NCI-H69 (cell line): ENCODE data around the gene PDE6A.

ENCODE experiments used
- DNase-seq: peaks from one replicate; lab custom pipeline; 2025; lab: John Stamatoyannopoulos, UW

Gene PDE6A

GRCh38 chr5:149930043-149930748 lies 14.4 kb downstream of the PDE6A start:
- DNase-seq: no peak

GRCh38 chr5:149924486-149924885 lies 20.1 kb downstream of the PDE6A start:
- DNase-seq: peak; percentile 14

- DNase-seq: no peak
These were observed 21.6 kb downstream of the PDE6A start for GRCh38 chr5:149922950-149923349.

- no peak for DNase-seq
These were observed 23.0 kb downstream of the PDE6A start for GRCh38 chr5:149921597-149921996.

- DNase-seq: no peak
These were observed 27.4 kb downstream of the PDE6A start for GRCh38 chr5:149917073-149917676.

DNA sequence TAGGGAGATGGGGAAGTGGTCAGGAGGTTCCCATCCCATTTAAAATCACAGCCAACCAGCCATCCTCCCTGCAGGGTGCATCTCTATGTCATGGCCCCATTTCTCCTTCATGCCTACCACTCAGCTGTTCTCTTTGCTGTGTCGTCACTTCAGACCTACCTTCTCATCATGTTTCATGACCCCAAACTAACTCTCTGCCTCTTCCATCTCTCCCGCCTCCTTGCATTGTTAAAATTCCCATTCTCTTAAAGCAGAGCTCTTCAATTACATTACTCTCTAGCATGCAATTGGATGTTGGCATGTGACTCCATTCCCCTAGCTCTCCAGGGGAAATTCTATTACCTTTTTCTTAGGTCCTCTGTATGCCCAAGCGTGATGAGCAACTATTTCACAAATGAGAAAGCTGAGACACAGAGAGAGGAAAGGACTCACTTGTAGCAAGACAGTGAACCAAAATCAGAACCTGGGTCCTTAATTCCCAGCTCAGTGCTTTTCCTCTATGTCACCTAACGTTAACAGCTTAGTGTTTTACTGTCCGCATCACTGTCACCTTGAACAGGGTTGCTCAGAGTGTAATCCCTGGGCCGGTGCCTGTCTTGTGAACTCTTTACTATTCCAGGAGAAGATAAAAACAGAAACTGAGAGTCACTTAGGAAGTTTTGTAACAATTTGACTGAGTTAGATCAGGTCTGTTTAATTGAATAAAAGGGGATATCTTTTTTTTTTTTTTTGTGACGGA lies 28.1 kb downstream of the PDE6A start:
- no peak for DNase-seq

- no peak for DNase-seq
These were observed 29.0 kb downstream of the PDE6A start for GRCh38 chr5:149915392-149916260.

DNA sequence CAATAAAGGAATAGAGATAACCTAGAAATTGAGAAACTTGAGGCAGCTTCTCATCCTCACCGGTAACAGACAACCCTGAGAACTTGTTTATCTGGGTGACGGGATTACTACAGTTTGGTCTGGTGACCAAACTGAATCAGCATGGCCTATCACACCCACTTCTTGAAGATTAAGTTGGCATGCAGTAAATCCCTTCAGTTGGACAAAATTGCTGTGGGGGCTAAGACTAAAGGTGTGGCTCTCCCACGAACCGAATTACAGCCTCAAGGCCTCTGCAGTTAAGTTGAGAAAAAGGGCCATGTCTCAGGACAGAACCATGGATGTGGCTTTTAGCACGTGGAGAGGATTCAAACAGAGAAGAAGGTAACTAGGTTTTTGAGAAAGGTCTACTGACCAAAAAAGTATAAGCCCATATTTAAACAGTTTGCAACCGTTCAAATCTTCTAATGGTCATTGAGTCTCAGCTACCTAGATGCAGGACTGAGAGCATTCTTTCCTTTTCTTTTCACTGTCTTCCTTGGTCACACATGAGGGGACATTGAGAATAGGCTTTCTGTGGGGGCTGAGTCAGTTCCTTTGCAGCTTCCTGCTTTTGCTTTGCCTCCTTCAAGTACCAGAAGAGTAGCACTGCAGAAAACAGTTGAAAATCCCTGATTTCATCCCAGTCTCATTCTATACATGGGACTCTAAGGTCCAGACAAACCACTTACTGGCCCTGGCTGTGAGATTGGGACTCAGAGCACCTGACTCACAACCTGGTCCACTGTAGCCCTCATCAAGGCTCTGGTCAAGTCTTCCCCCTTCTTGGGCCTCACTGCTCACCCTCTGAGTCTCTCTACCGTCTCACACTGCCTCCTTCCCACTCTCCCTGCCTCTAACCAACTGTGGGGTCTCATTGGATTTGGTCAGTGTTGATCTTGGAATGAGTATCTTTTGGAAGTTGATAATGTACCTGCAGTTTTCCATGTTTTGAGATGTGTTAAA lies 30.9 kb downstream of the PDE6A start:
- DNase-seq: no peak

- peak; percentile 15 for DNase-seq
These were observed 32.2 kb downstream of the PDE6A start for GRCh38 chr5:149912226-149912871.

- no peak for DNase-seq
These were observed 33.6 kb downstream of the PDE6A start for GRCh38 chr5:149911031-149911430.

- DNase-seq: no peak
These were observed 36.8 kb downstream of the PDE6A start for GRCh38 chr5:149907828-149908227.

GRCh38 chr5:149904977-149905376 lies 39.6 kb downstream of the PDE6A start:
- DNase-seq: peak; percentile 21

GRCh38 chr5:149904293-149904886 lies 40.2 kb downstream of the PDE6A start:
- peak; percentile 9 for DNase-seq

- DNase-seq: no peak
These were observed 41.2 kb downstream of the PDE6A start for GRCh38 chr5:149903404-149903803.

- DNase-seq: peak; percentile 30
These were observed 42.4 kb downstream of the PDE6A start for GRCh38 chr5:149902177-149902576.

DNA sequence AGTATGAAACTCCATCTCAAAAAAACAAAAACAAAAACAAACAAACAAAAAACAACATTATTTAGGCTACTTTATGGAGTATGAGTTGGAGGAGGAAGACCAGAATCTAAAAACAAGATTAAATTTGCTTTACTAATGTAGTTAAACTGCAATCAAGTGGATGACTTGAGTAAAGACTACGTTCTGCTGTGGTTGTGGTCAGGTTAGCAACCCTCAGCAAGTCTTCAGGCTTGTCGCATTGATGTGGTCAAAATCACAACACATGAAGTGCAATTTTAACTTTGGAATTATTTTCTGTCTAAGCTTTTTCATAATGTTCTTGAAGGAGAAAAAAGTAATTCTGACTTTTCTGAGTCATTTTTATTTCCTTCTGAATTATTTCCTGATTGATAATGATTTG lies 43.1 kb downstream of the PDE6A start:
- DNase-seq: no peak

GRCh38 chr5:149900390-149900789 lies 44.2 kb downstream of the PDE6A start:
- no peak for DNase-seq

- no peak for DNase-seq
These were observed 45.8 kb downstream of the PDE6A start for GRCh38 chr5:149898811-149899210.

DNA sequence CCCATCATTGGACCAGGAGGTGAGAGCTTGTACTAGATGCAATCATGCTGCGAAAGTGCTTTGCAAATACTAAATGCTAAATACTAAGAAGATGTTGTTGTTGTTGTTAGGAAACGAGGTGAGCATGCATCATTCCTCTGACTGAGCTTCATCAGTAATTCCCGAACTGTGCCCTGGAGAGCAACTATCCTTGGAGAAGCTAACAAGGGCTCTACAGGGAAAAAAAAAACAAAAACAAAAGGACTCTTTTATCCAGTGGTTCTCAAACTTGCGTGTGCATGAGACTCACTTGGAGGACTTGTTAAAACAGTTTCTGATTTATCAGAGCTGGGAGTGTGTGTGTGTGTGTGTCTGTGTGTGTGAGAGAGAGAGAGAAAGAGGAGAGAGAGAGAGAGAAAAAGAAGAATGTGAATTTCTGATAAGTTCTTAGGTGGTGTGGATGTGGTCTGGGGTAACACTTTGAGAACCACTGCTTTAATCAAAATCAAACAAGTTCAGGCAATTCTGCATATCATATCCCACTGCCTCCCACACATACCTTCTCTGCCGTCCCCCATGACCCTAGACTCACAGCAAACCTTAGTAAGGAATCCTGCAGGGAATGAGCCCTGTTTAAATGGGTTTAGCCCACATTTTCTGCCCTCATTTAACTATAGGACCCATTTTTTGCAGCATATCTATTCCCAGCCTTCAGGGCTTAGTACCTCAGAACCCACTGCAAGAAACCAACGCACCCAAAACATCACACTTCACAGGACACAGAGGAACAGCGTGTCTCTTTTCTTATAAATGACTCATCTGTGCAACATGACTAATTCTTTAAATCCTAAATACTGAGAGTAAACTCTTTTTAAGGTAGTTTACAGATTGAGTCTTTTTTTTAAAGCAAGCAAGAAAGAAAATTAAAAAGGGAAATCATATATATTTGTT lies 48.9 kb downstream of the PDE6A start:
- DNase-seq: no peak
